Caco-2 (cell line): Measurements from ENCODE around the gene CACNA2D2. TPM values are rescaled to one million over a fixed set of nuclear protein-coding genes. Genes with fewer than 3 reads are reported as not detected.

ENCODE experiments used
- BruUV-seq: library from RNA; stranded (reverse); fragments of 400-500 nt; replicated peaks from 2 replicates; lab custom pipeline; 2021; lab: Mats Ljungman, UMichigan
- CTCF ChIA-PET: fragments of 300-600 bp; sonication (Branson Sonifier 250); formaldehyde crosslinking; loops from one replicate; lab custom pipeline; 2022; ENCODE audit warnings: antibody characterized with exemption; lab: Charles Lee
- POLR2A ChIA-PET: fragments of 300-600 bp; sonication (Branson Sonifier 250); formaldehyde crosslinking; loops from one replicate; lab custom pipeline; 2022; ENCODE audit warnings: antibody characterized with exemption; lab: Charles Lee
- DNase-seq, 2 experiments: peaks; one replicate each; pipeline versions ENCODE4 v3.0.0 to v3.0.0-alpha.2; 2020 to 2022
- H3K27me3 ChIP-seq: replicated peaks from 2 replicates; pipeline ENCODE4 v1.6.0; 2011; ENCODE audit warnings: low read length; ENCODE audit not compliant: control insufficient read depth, insufficient read depth
- H3K36me3 ChIP-seq: 2 replicates; pipeline ENCODE4 v1.5.1; 2011; ENCODE audit warnings: low read length; ENCODE audit not compliant: control insufficient read depth, insufficient read depth
- H3K4me1 ChIP-seq: fragments of 250-450 bp; sonication (Bioruptor Pico); 2 replicates; pipeline ENCODE4 v1.5.1; 2020; ENCODE audit warnings: mild to moderate bottlenecking
- H3K4me3 ChIP-seq: 2 replicates; pipeline ENCODE4 v1.5.1; 2011; ENCODE audit warnings: low read depth, mild to moderate bottlenecking, control low read depth, low read length
- H3K9me3 ChIP-seq: fragments of 250-450 bp; sonication (Bioruptor Pico); 2 replicates; pipeline ENCODE4 v1.5.1; 2020; ENCODE audit warnings: mild to moderate bottlenecking, moderate library complexity
- H3K27ac Mint-ChIP-seq: one replicate; pipeline ENCODE4 v1.8.0; 2022; ENCODE audit warnings: mixed read lengths; ENCODE audit not compliant: unreplicated experiment
- H3K27me3 Mint-ChIP-seq: one replicate; pipeline ENCODE4 v1.8.0; 2022; ENCODE audit warnings: mixed read lengths; ENCODE audit not compliant: insufficient read depth, unreplicated experiment
- H3K36me3 Mint-ChIP-seq: one replicate; pipeline ENCODE4 v1.8.0; 2022; ENCODE audit warnings: mild to moderate bottlenecking, mixed read lengths; ENCODE audit not compliant: insufficient read depth, unreplicated experiment
- H3K4me1 Mint-ChIP-seq: one replicate; pipeline ENCODE4 v1.8.0; 2022; ENCODE audit warnings: low read depth, mixed read lengths; ENCODE audit not compliant: unreplicated experiment
- H3K4me3 Mint-ChIP-seq: one replicate; pipeline ENCODE4 v1.8.0; 2022; ENCODE audit warnings: mild to moderate bottlenecking, moderate library complexity, mixed read lengths; ENCODE audit not compliant: unreplicated experiment
- H3K9me3 Mint-ChIP-seq: one replicate; pipeline ENCODE4 v1.8.0; 2022; ENCODE audit warnings: mixed read lengths; ENCODE audit not compliant: unreplicated experiment
- CTCF ChIP-seq, 2 experiments: fragments of 200-600 bp in 1 of 2; IDR thresholded peaks; 1 replicate in 1 of 2; 2 replicates in 1 of 2; pipeline versions ENCODE4 v1.5.1 to v1.8.0; 2011 to 2022; ENCODE audit warnings: antibody characterized with exemption in 1 of 2, control low read depth in 1 of 2, inconsistent platforms in 1 of 2, low read depth in 1 of 2, low read length in 1 of 2, mild to moderate bottlenecking in 1 of 2, moderate library complexity in 1 of 2; ENCODE audit not compliant: insufficient read depth in 1 of 2, severe bottlenecking in 1 of 2, unreplicated experiment in 1 of 2
- intact Hi-C: fragments of 100-400 bp; cut with micrococcal nuclease; formaldehyde crosslinking; loops from one replicate; pipeline ENCODE4 v1.10.0; 2022; ENCODE audit not compliant: unreplicated experiment
- total RNA-seq: library from RNA; stranded (reverse); gene quantifications from 2 replicates; pipeline ENCODE4 v1.2.3, GENCODE V29; 2022

Gene CACNA2D2
- total RNA-seq, 1 experiment from 2014 or later: 0.25 TPM

DNA sequence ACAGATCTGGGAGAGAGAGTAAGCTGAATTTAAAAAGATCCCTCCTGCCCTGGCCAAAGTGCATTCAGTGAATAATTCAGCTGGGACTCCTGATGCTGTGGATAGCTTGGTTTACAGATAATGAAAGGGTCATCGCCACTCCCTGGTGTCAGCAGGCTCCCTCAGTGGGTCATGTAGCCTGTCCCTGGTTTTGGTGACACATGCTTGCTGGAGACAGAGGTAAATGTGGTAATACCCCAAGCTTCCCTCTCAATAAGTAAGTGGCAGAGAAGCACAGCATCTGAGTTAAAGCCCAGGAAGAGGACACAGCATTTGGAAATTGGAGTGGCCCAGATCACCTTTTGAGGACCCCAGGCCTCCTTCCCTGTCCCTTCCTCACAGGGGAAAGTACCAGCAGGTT, 146.0 kb downstream of the CACNA2D2 start:
- Histone ChIP-seq H3K9me3 (no peaks in the 10 kb centered on the region), H3K27me3 (no peaks in the 10 kb centered on the region), H3K4me1 (peaks cover 25% of the 10 kb centered on the region), H3K36me3 (peaks cover 1% of the 10 kb centered on the region; the same call in 1 of the 2 replicates), H3K4me3 (no peak overlapping the region)
- TF ChIP-seq CTCF (IDR thresholded peaks at IDR 0.05; ENCODE audit: insufficient read depth in 1 of 2, low read depth in 1 of 2, low read length in 1 of 2, severe bottlenecking in 1 of 2, unreplicated experiment in 1 of 2): no peak
- H3K4me3 Mint-ChIP-seq: peak overlapping the region; percentile 92
- ChIA-PET POLR2A (interaction anchor here (1.0 kb wide), 1 partner anchor 20 kb away, joined by 3 read pairs; no protein-coding TSS in a partner anchor), CTCF (interaction anchor here (0.8 kb wide), 1 partner anchor 20 kb away, joined by 3 read pairs; no protein-coding TSS in a partner anchor)
- no peaks in the 10 kb centered on the region for H3K9me3 Mint-ChIP-seq
- H3K4me1 Mint-ChIP-seq: peaks cover 4% of the 10 kb centered on the region
- H3K27me3 Mint-ChIP-seq: no peaks in the 10 kb centered on the region
- H3K36me3 Mint-ChIP-seq: peaks cover 31% of the 10 kb centered on the region
- intact Hi-C loops: no loop called here
- DNase-seq: no peak
- H3K27ac Mint-ChIP-seq: no peak overlapping the region
- no TSS peak for BruUV-seq

DNA sequence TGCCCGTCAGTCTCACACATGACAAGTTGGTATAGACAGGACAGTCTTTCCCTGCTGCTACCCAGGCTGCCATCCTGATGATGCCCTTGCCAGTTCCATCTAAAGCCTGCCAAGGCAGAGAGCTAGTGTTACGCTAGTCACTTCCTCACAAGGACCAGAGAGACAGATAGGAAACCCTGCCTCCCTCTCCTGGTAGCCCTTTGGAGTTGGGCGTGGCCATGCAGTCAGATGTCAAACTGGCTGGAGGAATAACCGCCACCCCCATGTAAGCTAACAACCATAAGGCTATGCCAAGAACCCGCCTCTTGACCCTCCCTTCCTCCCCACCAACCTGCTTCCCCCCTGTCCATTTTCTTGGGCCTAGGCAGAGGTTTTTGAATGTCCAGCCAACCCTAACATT, 146.9 kb downstream of the CACNA2D2 start:
- peaks cover 1% of the 10 kb centered on the region; the same call in 1 of the 2 replicates for H3K36me3 ChIP-seq
- Mint-ChIP-seq H3K36me3 (peaks cover 31% of the 10 kb centered on the region), H3K4me1 (peaks cover 6% of the 10 kb centered on the region), H3K9me3 (no peaks in the 10 kb centered on the region), H3K27ac (no peak overlapping the region), H3K4me3 (no peak overlapping the region), H3K27me3 (no peaks in the 10 kb centered on the region)
- ChIA-PET POLR2A (interaction anchor here (1.2 kb wide), 1 partner anchor 20 kb away, joined by 3 read pairs; no protein-coding TSS in a partner anchor), CTCF (interaction anchor here (0.8 kb wide), 1 partner anchor 19 kb away, joined by 3 read pairs; no protein-coding TSS in a partner anchor)
- no peak for TF ChIP-seq CTCF (IDR thresholded peaks at IDR 0.05; ENCODE audit: insufficient read depth in 1 of 2, low read depth in 1 of 2, low read length in 1 of 2, severe bottlenecking in 1 of 2, unreplicated experiment in 1 of 2)
- no peak overlapping the region for H3K4me3 ChIP-seq
- intact Hi-C loops: no loop called here
- no peaks in the 10 kb centered on the region for H3K9me3 ChIP-seq
- no peaks in the 10 kb centered on the region for H3K27me3 ChIP-seq
- peaks cover 25% of the 10 kb centered on the region for H3K4me1 ChIP-seq
- no TSS peak for BruUV-seq
- no peak for DNase-seq

GRCh38 chr3:50355829-50356552, 147.4 kb downstream of the CACNA2D2 start:
- DNase-seq: no peak
- Histone ChIP-seq H3K4me1 (peaks cover 25% of the 10 kb centered on the region), H3K9me3 (no peaks in the 10 kb centered on the region), H3K36me3 (peaks cover 1% of the 10 kb centered on the region; the same call in 1 of the 2 replicates), H3K27me3 (no peaks in the 10 kb centered on the region), H3K4me3 (no peak overlapping the region)
- intact Hi-C loops: no loop called here
- BruUV-seq: no TSS peak
- TF ChIP-seq CTCF (IDR thresholded peaks at IDR 0.05; ENCODE audit: insufficient read depth in 1 of 2, low read depth in 1 of 2, low read length in 1 of 2, severe bottlenecking in 1 of 2, unreplicated experiment in 1 of 2): no peak
- Mint-ChIP-seq H3K36me3 (peaks cover 35% of the 10 kb centered on the region), H3K27ac (no peak overlapping the region), H3K9me3 (no peaks in the 10 kb centered on the region), H3K4me3 (no peak overlapping the region), H3K27me3 (no peaks in the 10 kb centered on the region), H3K4me1 (peaks cover 11% of the 10 kb centered on the region)
- CTCF ChIA-PET: no interaction called here
- POLR2A ChIA-PET: interaction anchor here (1.2 kb wide), 1 partner anchor 19 kb away, joined by 3 read pairs; no protein-coding TSS in a partner anchor
